Esophagus muscularis mucosa (tissue), 4 donors: ENCODE results near the gene NARS2. TPM values are rescaled to one million over a fixed set of nuclear protein-coding genes. Genes with fewer than 3 reads are reported as not detected.

Source experiments
- DNase-seq: peaks from one replicate; pipeline ENCODE4 v3.0.0-alpha.2; 2017; ENCODE audit errors: extremely low spot score
- H3K27ac ChIP-seq, 4 donors: fragments of 200-600 bp; sonication (generic); replicated peaks in 1 of 4; 1 replicate in 3 of 4; 2 replicates in 1 of 4; pipeline ENCODE4 v1.5.1; 2016 to 2019; ENCODE audit warnings: mild to moderate bottlenecking in 1 of 4
- H3K27me3 ChIP-seq, 4 donors: fragments of 200-600 bp; sonication (generic); one replicate each; pipeline versions ENCODE4 v1.5.1 to v1.6.0; 2016 to 2019
- H3K36me3 ChIP-seq, 4 donors: fragments of 200-600 bp; sonication (generic); one replicate each; pipeline ENCODE4 v1.5.1; 2016 to 2019
- H3K4me1 ChIP-seq, 4 donors: fragments of 200-600 bp; sonication (generic); one replicate each; pipeline ENCODE4 v1.5.1; 2016 to 2019
- H3K4me3 ChIP-seq, 4 donors: fragments of 200-600 bp; sonication (generic); 1 replicate in 2 of 4; 2 replicates in 2 of 4; pipeline ENCODE4 v1.5.1; 2016 to 2019; ENCODE audit warnings: mild to moderate bottlenecking in 4 of 4, moderate library complexity in 1 of 4
- H3K9me3 ChIP-seq, 4 donors: fragments of 200-600 bp; sonication (generic); 1 replicate in 3 of 4; 2 replicates in 1 of 4; pipeline ENCODE4 v1.5.1; 2016 to 2019
- EP300 ChIP-seq: sonication (generic); formaldehyde crosslinking; IDR thresholded peaks from one replicate; pipeline ENCODE4 v1.6.1; 2017; ENCODE audit warnings: antibody characterized with exemption
- POLR2A ChIP-seq: fragments of 450-650 bp; IDR thresholded peaks from one replicate; pipeline ENCODE4 v1.6.1; 2017; ENCODE audit warnings: antibody characterized with exemption, moderate library complexity, mild to moderate bottlenecking, low read depth
- POLR2AphosphoS5 ChIP-seq, 2 donors: sonication (generic); formaldehyde crosslinking; IDR thresholded peaks; one replicate each; pipeline ENCODE4 v1.6.1; 2017; ENCODE audit warnings: antibody characterized with exemption in 2 of 2
- WGBS: methylation state at CpG from one replicate; pipeline ENCODE4 v1.1.5; 2018; 5-methylcytosine and 5-hydroxymethylcytosine counted together
- intact Hi-C: fragments of 100-400 bp; cut with DNase I; formaldehyde crosslinking; loops from one replicate; pipeline ENCODE4 v1.15.1; 2023
- total RNA-seq, 4 donors: library from RNA; depleted of rRNA; stranded (reverse); fragments of >200 nt; gene quantifications; one replicate each; pipeline versions ENCODE4 v1.1.0 to v1.2.1, GENCODE V29; 2016
- TF ChIP-seq, protein P1 (sequence below), 3 experiments: fragments of 200-600 bp in 2 of 3; fragments of 450-650 bp in 1 of 3; sonication (generic) in 2 of 3; IDR thresholded peaks; one replicate each; pipeline ENCODE4 v1.5.1; 2017 to 2019; ENCODE audit warnings: antibody characterized with exemption in 3 of 3, mild to moderate bottlenecking in 2 of 3, moderate library complexity in 1 of 3

Gene NARS2, protein sequence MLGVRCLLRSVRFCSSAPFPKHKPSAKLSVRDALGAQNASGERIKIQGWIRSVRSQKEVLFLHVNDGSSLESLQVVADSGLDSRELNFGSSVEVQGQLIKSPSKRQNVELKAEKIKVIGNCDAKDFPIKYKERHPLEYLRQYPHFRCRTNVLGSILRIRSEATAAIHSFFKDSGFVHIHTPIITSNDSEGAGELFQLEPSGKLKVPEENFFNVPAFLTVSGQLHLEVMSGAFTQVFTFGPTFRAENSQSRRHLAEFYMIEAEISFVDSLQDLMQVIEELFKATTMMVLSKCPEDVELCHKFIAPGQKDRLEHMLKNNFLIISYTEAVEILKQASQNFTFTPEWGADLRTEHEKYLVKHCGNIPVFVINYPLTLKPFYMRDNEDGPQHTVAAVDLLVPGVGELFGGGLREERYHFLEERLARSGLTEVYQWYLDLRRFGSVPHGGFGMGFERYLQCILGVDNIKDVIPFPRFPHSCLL
- total RNA-seq, result 10 to 100 TPM in 2 of 4 donors, 1 to 10 TPM in 2; 9.1 to 10.4 (median 9.8) TPM

DNA sequence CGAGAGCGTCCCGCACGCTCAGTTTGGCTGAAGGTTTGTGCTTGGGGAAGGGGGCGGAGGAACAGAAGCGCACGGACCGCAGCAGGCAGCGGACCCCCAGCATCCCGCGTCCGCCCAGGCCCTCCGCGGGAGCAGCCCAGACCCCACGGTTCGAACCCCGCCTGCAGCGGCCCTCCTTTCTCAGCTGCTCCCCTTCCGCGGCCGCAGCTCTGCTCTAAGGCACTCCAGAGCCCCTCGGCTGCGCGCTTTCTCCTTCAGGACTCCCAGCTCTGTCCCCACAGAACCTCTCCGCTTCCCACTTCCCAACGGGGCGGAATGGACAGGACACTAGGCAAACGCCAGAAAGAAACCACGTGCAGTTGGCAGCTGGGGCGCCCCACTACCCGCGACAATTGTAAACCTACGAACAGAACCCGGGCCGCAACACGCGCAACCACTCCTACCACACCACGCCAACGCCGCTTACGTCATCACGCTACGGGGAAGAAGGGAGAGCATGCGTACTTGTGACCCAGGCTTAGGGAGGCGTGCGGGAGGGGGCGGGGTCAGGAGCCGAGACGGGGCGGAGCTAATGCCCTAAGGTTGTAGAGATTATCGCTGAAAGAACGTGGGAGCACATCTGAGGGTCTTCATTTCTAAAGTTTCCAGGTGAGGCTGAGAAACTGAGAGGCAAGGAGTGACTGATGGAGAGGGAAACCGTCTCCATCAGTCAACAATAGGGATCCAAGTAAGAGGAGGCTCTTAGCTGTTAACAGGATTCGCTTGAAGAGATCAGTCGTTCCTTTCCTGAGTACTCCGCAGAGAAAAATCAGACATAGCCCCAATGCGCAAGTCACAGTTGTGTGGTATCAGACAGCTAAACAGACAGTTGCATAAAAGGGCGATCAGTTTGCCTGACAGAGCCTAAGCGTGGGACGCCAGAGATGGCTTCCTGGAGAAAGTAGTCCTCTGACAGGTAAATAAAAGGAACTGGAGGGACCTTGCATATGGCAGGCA is at the start of gene NARS2:
TSS of gene NARS2 (minus strand) at position 479 of the 996 bp plus-strand sequence. CDS start at position 103, 376 bp downstream.
- Histone ChIP-seq H3K27ac (peak within 1 kb of the TSS; percentile 86 to 88 (median 88)), H3K27me3 (no peaks in the 10 kb centered on the region), H3K9me3 (no peaks in the 10 kb centered on the region), H3K4me1 (peaks cover 7 to 25% (median 16%) of the 10 kb centered on the region in 4 donors), H3K4me3 (peak within 1 kb of the TSS; percentile 70 to 94 (median 89)), H3K36me3 (peaks cover 0 to 17% (median 11%) of the 10 kb centered on the region in 4 donors)
- 1% methylated on average over 49 of the region's 60 CpGs for WGBS
- intact Hi-C loops, result no loop called here
- peak; percentile 99 for DNase-seq
- TF ChIP-seq POLR2AphosphoS5 (IDR thresholded peaks at IDR 0.05) (peak; percentile 95 to 98), POLR2A (peak; percentile 59), EP300 (no peak)
- TF ChIP-seq, protein P1, sequence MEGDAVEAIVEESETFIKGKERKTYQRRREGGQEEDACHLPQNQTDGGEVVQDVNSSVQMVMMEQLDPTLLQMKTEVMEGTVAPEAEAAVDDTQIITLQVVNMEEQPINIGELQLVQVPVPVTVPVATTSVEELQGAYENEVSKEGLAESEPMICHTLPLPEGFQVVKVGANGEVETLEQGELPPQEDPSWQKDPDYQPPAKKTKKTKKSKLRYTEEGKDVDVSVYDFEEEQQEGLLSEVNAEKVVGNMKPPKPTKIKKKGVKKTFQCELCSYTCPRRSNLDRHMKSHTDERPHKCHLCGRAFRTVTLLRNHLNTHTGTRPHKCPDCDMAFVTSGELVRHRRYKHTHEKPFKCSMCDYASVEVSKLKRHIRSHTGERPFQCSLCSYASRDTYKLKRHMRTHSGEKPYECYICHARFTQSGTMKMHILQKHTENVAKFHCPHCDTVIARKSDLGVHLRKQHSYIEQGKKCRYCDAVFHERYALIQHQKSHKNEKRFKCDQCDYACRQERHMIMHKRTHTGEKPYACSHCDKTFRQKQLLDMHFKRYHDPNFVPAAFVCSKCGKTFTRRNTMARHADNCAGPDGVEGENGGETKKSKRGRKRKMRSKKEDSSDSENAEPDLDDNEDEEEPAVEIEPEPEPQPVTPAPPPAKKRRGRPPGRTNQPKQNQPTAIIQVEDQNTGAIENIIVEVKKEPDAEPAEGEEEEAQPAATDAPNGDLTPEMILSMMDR (IDR thresholded peaks at IDR 0.05), result no peak

DNA sequence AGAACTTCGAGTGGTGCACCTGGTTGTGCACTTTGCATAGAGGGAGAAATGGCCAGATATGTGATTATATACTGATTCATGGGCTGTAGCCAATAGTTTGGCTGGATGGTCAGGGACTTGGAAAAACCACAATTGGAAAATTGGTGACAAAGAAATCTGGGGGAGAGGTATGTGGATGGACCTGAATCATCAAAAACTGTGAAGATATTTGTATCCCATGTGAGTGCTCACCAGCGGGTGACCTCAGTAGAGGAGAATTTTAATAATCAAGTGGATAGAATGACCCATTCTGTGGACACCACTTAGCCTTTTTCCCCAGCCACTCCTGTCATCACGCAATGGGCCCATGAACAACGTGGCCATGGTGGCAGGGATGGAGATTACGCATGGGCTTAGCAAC is 48.0 kb upstream of the NARS2 start:
- intact Hi-C loops, result no loop called here
- no peaks in the 10 kb centered on the region for H3K36me3 ChIP-seq
- no peaks in the 10 kb centered on the region for H3K4me1 ChIP-seq
- 72% methylated on average over 3 of the region's 5 CpGs for WGBS
- H3K27ac ChIP-seq, result no peak overlapping the region
- no peak for DNase-seq
- H3K9me3 ChIP-seq, result peaks cover 0 to 22% (median 18%) of the 10 kb centered on the region in 4 donors
- no peaks in the 10 kb centered on the region for H3K27me3 ChIP-seq
- TF ChIP-seq POLR2AphosphoS5 (IDR thresholded peaks at IDR 0.05), result no peak
- no peak for TF ChIP-seq POLR2A
- TF ChIP-seq, protein P1 (IDR thresholded peaks at IDR 0.05), result no peak
- H3K4me3 ChIP-seq, result no peak overlapping the region

DNA sequence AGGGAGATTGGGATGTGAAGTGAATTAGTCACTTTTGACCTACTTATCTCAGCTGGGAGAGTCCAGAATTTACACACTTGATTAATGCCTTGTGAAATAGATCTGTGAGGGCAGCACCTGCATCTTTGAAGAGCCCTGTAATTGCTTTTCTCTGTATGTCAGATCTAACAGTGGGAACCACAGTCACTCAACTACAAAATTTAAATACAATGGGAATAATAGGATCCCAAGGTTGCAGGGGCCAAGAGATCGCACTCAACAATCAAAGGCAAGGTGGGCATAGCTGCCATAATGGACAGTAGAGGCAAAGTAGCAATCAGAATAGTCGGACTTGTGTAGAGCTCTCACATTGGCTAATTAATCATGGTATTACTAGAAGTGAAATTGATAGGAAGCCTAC is 45.5 kb upstream of the NARS2 start:
- H3K9me3 ChIP-seq, result peaks cover 0 to 22% (median 18%) of the 10 kb centered on the region in 4 donors
- H3K36me3 ChIP-seq, result no peaks in the 10 kb centered on the region
- TF ChIP-seq, protein P1 (IDR thresholded peaks at IDR 0.05), result no peak
- TF ChIP-seq POLR2A (no peak), EP300 (no peak), POLR2AphosphoS5 (IDR thresholded peaks at IDR 0.05) (no peak)
- no peak overlapping the region for H3K27ac ChIP-seq
- intact Hi-C loops, result no loop called here
- DNase-seq, result no peak
- no peaks in the 10 kb centered on the region for H3K27me3 ChIP-seq
- H3K4me1 ChIP-seq, result no peaks in the 10 kb centered on the region
- WGBS, result 80% methylated on average over 2 of the region's 2 CpGs
- no peak overlapping the region for H3K4me3 ChIP-seq

DNA sequence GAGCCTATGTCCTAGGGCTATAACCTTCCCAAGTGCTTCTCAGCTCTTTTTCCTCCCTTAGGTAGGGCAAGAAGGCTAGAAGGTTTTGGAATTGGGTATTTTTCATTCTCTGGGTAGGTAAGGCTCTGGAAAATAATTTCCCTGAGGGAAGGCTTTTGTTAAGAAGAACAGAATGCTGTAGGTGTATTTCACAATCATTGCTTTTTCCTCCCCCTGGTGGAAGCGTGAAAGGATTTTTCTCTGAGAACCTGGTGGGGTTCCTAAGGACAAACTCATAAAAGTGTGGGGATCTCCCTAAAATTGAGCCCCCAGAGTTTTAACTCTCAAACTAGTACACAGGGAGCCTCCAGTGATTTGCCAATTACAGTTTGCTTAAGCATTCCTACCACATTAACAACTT is 41.1 kb upstream of the NARS2 start:
- Histone ChIP-seq H3K4me3 (no peak overlapping the region), H3K27me3 (no peaks in the 10 kb centered on the region), H3K36me3 (no peaks in the 10 kb centered on the region), H3K4me1 (no peaks in the 10 kb centered on the region), H3K27ac (no peak overlapping the region), H3K9me3 (peaks cover 0 to 17% (median 16%) of the 10 kb centered on the region in 4 donors)
- 100% methylated on average over 1 of the region's 1 CpG for WGBS
- TF ChIP-seq, protein P1 (IDR thresholded peaks at IDR 0.05), result no peak
- TF ChIP-seq POLR2A (no peak), EP300 (no peak), POLR2AphosphoS5 (IDR thresholded peaks at IDR 0.05) (no peak)
- intact Hi-C loops, result no loop called here
- no peak for DNase-seq
